MM.1S (cell line): ENCODE results near the gene PPFIA2.

ENCODE experiments used
- EZH2 ChIP-seq: fragments of 300-600 bp; sonication (generic); optimal IDR thresholded peaks from 2 replicates; pipeline ENCODE3; 2017; ENCODE audit warnings: low read depth, mild to moderate bottlenecking, antibody characterized with exemption, low read length, mixed read lengths
- EZH2phosphoT487 ChIP-seq: fragments of 300-600 bp; sonication (generic); IDR thresholded peaks from 2 replicates; pipeline ENCODE4 v1.6.1; 2018; ENCODE audit warnings: antibody characterized with exemption, low read length
- TF ChIP-seq, protein P1 (sequence below): fragments of 300-600 bp; sonication (generic); IDR thresholded peaks from 2 replicates; pipeline ENCODE4 v1.5.1; 2016; ENCODE audit warnings: antibody characterized with exemption, low read length, mixed read lengths

DNA sequence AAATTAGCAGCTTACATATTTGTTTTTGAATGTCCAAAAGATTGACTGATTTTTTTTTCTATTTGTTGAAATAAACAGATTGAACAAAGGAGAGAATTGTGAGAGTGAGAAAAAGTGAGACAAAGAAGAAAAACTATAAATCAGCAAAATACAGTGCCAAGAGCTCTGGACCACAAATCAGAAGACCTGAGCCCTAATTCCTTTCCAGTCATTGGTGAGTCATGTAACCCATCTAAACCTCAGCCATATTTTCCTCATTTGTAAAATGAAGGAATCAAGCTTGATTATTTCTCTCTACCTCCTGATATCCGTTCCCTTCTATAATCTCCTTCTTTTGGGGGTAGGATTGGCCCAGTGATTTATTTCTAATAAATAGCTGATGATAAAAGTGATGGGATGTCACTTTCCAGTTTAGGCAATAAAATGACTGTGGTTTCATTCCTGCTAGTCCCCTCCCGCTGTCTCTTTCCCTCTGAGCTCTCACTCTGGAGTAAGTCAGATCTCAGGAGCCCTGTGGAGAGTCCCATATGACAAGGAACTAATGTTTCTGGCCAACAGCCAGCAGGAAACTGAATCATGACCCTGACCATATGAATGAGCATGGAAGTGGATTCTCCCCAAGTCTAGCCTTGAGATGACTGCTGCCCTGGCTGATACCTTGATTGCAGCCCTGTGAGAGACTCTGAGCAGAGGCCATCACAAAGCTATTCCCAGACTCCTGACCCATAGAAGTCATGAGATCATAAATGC, 462.4 kb downstream of the PPFIA2 start:
- TF ChIP-seq, protein P1, sequence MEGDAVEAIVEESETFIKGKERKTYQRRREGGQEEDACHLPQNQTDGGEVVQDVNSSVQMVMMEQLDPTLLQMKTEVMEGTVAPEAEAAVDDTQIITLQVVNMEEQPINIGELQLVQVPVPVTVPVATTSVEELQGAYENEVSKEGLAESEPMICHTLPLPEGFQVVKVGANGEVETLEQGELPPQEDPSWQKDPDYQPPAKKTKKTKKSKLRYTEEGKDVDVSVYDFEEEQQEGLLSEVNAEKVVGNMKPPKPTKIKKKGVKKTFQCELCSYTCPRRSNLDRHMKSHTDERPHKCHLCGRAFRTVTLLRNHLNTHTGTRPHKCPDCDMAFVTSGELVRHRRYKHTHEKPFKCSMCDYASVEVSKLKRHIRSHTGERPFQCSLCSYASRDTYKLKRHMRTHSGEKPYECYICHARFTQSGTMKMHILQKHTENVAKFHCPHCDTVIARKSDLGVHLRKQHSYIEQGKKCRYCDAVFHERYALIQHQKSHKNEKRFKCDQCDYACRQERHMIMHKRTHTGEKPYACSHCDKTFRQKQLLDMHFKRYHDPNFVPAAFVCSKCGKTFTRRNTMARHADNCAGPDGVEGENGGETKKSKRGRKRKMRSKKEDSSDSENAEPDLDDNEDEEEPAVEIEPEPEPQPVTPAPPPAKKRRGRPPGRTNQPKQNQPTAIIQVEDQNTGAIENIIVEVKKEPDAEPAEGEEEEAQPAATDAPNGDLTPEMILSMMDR, result no peak
- TF ChIP-seq EZH2, result no peak
- no peak for TF ChIP-seq EZH2phosphoT487
